ENCODE measurements around the gene OPCML. TPM values are rescaled to one million over a fixed set of nuclear protein-coding genes. Genes with fewer than 3 reads are reported as not detected.

Gene OPCML
- total and polyA plus RNA-seq, 2 experiments from 2014 or later, result 1.2 to 4.4 TPM

DNA sequence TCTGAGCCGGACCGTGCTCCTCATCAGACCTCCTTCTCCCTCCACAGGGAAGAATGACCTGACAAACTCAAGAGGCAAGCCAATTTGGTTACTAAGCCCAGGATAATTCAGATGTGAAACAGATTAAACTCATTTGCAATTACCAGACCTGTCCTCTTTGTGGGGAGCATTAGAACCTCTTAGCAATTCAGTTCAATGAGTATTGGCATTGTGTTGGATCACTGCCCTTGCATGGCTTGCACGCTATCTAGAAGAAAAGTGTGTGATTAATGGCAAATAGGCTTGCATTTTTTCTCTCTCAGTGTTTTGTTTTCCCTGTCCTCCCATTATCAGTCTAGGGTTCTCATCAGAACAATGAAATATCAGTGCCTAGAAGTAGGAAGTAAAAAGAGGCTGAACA lies 365.6 kb downstream of the OPCML start:
- no peak overlapping the region for H2AFZ ChIP-seq
- peaks cover 21% of the 10 kb centered on the region for H3K4me1 Mint-ChIP-seq
- H3K4me3 Mint-ChIP-seq, result no peak overlapping the region

More for the DNA sequence above, 365.6 kb downstream of the OPCML start:
- no peaks in the 10 kb centered on the region for H3F3A ChIP-seq (replicated peaks; ENCODE audit: low read depth)
- no peaks in the 10 kb centered on the region for H3K9me2 ChIP-seq (ENCODE audit: insufficient read depth)
- Mint-ChIP-seq H3K27ac (no peak overlapping the region), H3K36me3 (ENCODE audit: low read depth) (no peaks in the 10 kb centered on the region), H3K9me3 (no peaks in the 10 kb centered on the region), H3K27me3 (ENCODE audit: insufficient read depth, low read depth, poor library complexity) (peaks cover 3% of the 10 kb centered on the region)
- H3K27me3 ChIP-seq (ENCODE audit: insufficient read depth), result no peaks in the 10 kb centered on the region
- H3K27ac ChIP-seq (ENCODE audit: low read depth), result no peak overlapping the region
- no peak for TF ChIP-seq EZH2 (IDR thresholded peaks at IDR 0.05; ENCODE audit: low read depth, unreplicated experiment)
- TF ChIP-seq CTCF (conservative IDR thresholded peaks at IDR 0.05; ENCODE audit: low read depth in 2 of 2), result no peak
- no peak for TF ChIP-seq STAT1 (IDR thresholded peaks at IDR 0.05; ENCODE audit: unreplicated experiment)
- TF ChIP-seq, protein P1, sequence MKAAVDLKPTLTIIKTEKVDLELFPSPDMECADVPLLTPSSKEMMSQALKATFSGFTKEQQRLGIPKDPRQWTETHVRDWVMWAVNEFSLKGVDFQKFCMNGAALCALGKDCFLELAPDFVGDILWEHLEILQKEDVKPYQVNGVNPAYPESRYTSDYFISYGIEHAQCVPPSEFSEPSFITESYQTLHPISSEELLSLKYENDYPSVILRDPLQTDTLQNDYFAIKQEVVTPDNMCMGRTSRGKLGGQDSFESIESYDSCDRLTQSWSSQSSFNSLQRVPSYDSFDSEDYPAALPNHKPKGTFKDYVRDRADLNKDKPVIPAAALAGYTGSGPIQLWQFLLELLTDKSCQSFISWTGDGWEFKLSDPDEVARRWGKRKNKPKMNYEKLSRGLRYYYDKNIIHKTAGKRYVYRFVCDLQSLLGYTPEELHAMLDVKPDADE (IDR thresholded peaks at IDR 0.05), result no peak
- no peak for TF ChIP-seq REST (IDR thresholded peaks at IDR 0.05; ENCODE audit: unreplicated experiment)
- no peak for TF ChIP-seq ZNF114 (CRISPR knock-in tag; IDR thresholded peaks at IDR 0.05)
- no peak for TF ChIP-seq CREB1 (CRISPR knock-in tag; IDR thresholded peaks at IDR 0.05; ENCODE audit: low read depth)
- TF ChIP-seq POLR2AphosphoS5 (IDR thresholded peaks at IDR 0.05; ENCODE audit: low read depth), result no peak
- TF ChIP-seq ZNF331 (CRISPR knock-in tag; IDR thresholded peaks at IDR 0.05; ENCODE audit: low read depth), result no peak
- TF ChIP-seq JUNB (IDR thresholded peaks at IDR 0.05; ENCODE audit: unreplicated experiment), result no peak
- TF ChIP-seq EZH2phosphoT487 (IDR thresholded peaks at IDR 0.05; ENCODE audit: unreplicated experiment), result no peak
- TF ChIP-seq NANOG (IDR thresholded peaks at IDR 0.05; ENCODE audit: borderline replicate concordance), result no peak
- TF ChIP-seq, protein P2, sequence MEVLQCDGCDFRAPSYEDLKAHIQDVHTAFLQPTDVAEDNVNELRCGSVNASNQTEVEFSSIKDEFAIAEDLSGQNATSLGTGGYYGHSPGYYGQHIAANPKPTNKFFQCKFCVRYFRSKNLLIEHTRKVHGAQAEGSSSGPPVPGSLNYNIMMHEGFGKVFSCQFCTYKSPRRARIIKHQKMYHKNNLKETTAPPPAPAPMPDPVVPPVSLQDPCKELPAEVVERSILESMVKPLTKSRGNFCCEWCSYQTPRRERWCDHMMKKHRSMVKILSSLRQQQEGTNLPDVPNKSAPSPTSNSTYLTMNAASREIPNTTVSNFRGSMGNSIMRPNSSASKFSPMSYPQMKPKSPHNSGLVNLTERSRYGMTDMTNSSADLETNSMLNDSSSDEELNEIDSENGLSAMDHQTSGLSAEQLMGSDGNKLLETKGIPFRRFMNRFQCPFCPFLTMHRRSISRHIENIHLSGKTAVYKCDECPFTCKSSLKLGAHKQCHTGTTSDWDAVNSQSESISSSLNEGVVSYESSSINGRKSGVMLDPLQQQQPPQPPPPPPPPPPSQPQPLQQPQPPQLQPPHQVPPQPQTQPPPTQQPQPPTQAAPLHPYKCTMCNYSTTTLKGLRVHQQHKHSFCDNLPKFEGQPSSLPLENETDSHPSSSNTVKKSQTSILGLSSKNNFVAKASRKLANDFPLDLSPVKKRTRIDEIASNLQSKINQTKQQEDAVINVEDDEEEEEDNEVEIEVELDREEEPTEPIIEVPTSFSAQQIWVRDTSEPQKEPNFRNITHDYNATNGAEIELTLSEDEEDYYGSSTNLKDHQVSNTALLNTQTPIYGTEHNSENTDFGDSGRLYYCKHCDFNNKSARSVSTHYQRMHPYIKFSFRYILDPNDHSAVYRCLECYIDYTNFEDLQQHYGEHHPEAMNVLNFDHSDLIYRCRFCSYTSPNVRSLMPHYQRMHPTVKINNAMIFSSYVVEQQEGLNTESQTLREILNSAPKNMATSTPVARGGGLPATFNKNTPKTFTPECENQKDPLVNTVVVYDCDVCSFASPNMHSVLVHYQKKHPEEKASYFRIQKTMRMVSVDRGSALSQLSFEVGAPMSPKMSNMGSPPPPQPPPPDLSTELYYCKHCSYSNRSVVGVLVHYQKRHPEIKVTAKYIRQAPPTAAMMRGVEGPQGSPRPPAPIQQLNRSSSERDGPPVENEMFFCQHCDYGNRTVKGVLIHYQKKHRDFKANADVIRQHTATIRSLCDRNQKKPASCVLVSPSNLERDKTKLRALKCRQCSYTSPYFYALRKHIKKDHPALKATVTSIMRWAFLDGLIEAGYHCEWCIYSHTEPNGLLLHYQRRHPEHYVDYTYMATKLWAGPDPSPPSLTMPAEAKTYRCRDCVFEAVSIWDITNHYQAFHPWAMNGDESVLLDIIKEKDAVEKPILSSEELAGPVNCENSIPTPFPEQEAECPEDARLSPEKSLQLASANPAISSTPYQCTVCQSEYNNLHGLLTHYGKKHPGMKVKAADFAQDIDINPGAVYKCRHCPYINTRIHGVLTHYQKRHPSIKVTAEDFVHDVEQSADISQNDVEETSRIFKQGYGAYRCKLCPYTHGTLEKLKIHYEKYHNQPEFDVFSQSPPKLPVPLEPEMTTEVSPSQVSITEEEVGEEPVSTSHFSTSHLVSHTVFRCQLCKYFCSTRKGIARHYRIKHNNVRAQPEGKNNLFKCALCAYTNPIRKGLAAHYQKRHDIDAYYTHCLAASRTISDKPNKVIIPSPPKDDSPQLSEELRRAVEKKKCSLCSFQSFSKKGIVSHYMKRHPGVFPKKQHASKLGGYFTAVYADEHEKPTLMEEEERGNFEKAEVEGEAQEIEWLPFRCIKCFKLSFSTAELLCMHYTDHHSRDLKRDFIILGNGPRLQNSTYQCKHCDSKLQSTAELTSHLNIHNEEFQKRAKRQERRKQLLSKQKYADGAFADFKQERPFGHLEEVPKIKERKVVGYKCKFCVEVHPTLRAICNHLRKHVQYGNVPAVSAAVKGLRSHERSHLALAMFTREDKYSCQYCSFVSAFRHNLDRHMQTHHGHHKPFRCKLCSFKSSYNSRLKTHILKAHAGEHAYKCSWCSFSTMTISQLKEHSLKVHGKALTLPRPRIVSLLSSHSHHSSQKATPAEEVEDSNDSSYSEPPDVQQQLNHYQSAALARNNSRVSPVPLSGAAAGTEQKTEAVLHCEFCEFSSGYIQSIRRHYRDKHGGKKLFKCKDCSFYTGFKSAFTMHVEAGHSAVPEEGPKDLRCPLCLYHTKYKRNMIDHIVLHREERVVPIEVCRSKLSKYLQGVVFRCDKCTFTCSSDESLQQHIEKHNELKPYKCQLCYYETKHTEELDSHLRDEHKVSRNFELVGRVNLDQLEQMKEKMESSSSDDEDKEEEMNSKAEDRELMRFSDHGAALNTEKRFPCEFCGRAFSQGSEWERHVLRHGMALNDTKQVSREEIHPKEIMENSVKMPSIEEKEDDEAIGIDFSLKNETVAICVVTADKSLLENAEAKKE (CRISPR knock-in tag; IDR thresholded peaks at IDR 0.05), result no peak
- peaks cover 20% of the 10 kb centered on the region for H3K4me1 ChIP-seq (ENCODE audit: insufficient read depth)
- DNase-seq (ENCODE audit: low spot score) (no peak), ATAC-seq (no peak)
- H3K4me3 ChIP-seq, result no peak overlapping the region
- H3K79me2 ChIP-seq (replicated peaks; ENCODE audit: insufficient read depth), result no peaks in the 10 kb centered on the region
- H3K36me3 ChIP-seq (ENCODE audit: insufficient read depth), result no peaks in the 10 kb centered on the region
- H4K20me1 ChIP-seq (replicated peaks; ENCODE audit: insufficient read depth), result no peaks in the 10 kb centered on the region
- H3K4me2 ChIP-seq, result no peak overlapping the region

All from GM23338 (cell line).